HG03196 (cell line): ENCODE measurements around the gene MAP4K1.

Experiments
- ATAC-seq: cut with Tn5 transposase; IDR thresholded peaks from one replicate; pipeline ENCODE4 v1.9.1; 2021; ENCODE audit not compliant: unreplicated experiment

Gene MAP4K1

DNA sequence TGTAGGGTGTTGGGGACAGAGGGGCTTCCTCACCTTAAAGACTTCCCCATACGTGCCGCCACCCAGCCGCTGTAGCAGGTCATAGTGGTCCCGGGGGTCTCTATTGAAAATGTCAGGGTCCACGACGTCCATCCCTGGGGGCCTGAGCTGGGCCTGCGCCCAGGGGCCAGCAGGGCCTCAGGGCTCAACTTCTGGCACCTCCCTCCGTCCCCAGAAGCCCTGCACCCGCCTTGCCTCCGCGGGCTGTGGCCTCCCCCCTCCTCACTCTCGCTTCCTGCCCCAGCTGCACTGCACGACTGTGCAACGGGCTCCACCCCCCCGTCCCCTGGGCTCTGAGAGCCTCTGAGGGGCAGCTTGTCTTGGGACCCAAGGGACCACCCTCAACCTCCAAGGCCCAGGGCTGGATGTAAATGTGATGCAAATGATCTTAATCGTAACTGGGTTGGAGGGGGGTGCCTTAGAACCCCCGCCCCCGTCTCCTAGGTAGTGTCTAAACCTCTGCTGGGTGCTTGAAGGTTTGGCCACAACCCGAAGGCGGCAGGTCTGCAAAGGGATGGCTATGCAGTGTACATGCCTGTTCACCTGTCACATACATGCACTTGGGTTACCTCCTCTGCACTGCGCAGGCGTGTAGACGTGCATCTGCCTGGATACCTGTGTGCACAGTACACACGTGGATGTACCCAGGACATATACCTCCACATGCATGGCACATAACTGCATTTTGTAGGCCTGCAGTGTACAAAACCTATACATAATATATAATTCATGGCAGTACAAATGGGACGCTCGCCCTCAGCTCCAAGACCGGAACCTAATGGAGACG lies at the start of gene MAP4K1:
TSS of gene MAP4K1 (minus strand) at position 190 of the 826 bp plus-strand sequence. CDS start at position 132, 58 bp downstream.
- peak; percentile 60 for ATAC-seq

DNA sequence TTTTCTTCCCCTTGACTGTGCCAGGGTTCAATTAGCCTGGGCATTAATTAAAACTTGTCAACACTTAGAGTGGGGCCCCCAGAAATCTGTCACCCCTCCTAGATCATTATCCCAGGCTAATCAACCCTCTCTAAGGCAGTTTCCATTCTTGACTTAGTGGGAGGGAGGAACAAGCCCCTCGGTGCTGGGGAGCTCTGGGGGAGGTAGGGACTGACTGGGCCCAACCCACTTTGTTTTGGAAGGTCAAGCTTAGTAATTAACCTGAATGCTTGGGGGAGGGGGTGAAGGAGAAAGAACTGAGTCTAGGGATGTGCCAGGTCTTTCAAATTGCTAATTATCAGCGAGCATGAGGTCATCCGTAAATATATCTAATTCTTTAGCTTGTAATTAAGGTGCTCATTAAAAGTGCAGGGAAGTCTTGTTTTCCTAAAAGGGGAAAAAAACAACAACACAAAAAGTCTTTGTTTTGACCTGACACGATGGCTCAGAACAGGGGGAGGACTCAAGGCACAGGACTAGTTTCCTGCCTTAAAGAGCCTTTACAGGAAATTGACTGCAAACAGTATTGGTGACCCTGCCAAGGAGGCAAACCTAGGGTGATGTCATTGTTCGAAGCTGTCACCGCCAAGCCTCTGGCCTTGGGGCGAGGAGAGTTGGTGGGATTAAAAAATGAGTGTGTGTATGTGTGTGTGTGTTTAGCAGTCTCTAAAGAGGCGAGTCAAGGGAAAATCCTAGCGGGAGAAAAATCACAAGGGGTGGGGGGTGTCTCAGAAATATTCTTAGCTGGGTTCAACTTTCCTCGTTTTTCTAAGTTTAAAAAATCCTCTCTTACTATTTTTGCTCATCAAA lies 49.1 kb upstream of the MAP4K1 start:
- no peak for ATAC-seq

DNA sequence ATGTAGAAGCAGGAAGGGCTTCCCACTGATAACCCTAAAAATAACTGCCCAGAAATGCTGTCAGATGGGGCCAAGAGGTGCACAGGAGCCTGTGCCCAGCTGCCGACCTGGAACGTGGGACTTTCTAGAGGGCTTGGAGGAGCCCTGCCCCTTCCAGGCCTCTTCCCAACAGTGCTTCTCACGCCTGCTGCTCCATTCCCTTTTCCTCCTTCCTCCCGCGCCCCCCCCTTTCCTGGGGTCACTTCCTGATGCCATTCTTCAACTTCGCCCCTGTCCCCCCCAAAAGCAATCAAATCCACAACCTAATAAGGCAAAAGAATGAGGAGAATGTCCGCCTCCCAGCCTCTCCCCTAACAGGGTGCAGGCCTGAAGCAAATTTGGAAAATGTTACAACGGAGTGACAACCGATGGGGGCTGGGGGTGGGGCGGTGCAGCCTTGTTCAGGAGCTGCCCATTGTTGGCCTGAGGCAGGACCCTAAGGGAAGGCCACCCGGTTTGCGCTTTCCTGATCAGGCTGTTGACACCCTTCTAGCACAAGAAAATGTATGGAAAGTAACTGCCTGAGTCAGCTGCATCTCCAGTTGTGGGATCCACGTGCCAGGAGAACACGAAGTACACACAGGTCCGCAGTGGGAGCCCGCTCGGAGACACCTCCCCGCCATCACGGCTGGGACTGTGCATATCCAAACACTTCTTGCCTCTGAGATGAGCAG lies 48.4 kb upstream of the MAP4K1 start:
- ATAC-seq, result no peak

DNA sequence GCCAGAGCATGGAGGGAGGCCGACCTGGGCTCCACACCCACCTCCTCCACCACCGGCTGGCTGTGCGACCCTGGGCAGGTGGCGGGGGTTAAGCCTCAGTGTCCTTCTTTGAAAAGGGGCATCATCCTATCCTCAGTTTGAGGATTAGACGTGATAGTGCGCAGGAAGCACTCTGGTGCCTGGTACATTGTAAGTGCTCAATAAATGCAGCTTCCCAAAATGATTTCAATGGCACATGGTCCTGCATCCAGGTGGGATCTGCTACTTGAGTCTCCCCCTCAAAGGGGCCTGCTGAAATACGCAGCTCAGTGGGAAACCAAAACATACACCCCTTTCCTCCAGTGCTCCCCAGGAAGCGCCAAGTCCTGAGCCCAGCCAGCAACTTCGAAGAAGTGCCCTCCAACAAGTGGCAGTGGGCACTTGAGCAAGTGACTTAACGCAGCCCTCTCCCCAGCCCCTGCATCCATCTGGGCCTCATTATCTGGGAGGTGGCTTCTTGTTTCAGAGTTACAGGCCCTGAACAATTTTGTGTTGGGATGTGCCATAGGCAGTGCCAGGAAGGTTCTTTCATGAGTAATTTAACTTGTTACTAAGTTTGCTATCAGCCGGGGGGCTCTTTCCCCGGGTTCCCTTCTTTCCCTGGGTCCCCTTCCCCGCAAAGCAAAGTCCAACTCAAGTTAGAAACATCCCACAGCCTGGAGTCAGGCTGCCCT lies 47.6 kb upstream of the MAP4K1 start:
- ATAC-seq, result no peak

DNA sequence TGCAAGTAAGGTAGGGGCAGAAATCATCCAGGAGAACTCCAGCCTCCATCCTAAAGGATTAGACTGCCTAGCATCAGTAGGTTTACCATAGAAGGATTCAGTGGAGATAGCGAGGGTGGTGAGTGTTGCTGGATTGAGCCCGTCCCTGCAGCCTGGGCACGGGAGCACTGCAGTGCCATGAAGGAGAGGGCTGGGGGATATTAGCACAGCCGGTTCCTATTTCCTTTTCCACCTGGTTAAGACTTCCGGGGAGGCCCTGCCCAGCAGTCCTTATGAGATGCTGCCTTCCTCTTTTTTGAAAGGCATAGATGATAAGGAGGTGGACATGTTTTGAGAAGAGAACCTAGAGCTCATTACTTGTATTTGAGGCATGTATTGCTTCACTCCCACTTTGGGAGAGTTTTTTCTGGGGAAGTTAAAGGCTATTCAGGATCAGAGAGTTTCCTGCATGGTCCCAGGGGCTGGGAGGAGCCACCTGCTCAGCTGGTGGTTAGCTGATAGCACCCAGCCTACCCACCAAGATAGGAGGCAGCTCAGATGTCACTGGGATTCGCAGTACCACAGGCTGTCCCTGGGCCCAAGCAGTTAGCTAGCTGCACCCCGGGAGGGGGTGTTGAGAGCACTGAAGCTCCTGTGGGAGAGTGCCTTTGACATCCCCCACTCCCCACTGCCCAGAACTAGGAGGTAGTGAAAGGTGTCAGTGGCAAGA lies 46.9 kb upstream of the MAP4K1 start:
- no peak for ATAC-seq

DNA sequence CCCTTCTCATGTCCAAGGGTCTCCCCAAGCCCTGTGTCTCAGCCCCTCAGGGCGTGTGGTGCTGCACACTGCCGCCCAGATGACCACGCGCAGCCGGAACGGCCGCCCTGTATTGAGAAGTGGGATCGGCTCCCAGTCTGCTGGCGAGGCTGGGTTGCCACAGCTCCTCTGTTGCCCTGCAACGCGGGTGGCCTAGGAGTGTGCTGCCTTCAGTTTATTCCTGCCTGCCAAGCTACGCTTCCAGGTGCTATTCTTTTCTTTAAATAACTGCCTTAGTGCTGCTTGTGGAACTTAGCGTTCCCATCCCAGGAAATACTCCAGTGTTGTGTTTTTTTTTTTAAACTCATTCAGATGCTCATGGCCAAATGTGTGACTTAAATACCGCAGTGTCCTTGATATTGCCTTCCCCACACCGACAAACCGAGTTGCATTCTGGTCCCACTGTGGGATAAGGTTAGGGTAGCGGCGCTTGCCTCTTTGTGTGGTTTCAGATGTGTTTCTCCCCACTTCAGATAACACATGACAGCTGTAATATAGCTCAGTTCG lies 46.3 kb upstream of the MAP4K1 start:
- ATAC-seq, result no peak

DNA sequence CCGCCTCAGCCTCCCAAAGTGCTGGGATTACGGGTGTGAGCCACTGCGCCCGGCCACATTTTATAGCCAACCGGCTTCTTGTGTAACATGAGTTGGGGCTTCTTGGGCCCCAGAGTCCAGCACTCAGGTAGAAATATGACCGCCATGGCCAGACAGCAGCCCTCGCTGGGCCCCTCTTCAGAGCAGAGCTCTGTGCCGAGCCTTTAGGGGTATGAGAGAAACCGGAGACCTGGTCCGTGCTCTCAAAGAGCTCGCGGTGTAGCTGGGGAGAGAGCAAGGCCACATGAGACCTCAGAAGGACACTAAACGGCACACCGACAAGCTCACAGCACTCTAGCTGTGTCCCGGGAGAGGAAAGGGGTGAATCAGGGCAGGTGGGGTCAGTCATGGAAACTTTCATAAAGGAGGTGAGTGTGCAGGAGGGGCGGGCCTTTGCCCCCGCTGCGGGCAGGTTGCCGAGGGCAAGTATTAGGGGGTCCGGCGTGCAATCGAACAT lies 45.5 kb upstream of the MAP4K1 start:
- no peak for ATAC-seq

DNA sequence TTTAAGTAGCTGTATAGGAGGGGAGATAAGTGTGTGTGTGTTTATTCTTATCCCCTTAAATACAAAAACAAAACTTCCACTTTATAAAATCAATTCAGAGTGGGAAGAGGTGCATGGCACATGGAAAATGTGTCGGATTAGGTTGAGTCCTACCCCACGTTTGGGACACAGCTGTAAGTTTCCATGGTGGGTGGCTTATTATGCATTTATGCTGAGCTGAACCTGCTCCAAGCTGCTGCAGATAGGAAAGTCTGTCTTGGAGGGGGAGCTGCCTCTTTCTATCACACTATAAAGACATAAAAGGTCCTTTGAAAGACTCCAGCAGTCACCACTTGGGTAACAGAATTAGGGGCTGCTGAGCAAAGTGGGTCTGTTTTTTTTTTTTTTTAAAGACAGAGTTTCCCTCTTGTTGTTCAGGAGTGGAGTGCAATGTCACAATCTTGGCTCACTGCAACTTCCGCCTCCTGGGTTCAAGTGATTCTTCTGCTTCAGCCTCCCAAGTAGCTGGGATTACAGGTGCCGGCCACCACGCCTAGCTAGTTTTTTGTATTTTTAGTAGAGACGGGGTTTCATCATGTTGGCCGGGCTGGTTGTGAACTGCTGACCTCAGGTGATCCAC lies 44.9 kb upstream of the MAP4K1 start:
- no peak for ATAC-seq

DNA sequence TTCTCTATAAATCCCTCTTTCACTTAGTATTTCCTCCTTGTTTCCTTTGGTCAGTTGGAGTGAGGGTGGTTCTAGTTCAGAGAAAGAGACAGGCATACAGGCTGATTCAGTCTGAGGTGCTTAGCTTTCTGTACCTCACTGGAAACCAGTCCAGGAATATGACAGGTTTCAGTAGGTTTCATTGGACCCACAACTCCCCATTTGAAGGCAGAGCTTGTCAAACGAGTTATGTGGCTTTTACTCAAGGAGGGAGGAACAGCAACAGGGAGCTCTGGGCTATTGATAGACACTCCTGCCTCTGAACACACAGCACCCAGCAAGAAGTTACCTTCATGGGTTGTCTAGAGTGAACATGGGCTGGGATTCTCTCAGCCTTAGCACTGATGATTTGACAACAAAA lies 44.2 kb upstream of the MAP4K1 start:
- ATAC-seq, result no peak

DNA sequence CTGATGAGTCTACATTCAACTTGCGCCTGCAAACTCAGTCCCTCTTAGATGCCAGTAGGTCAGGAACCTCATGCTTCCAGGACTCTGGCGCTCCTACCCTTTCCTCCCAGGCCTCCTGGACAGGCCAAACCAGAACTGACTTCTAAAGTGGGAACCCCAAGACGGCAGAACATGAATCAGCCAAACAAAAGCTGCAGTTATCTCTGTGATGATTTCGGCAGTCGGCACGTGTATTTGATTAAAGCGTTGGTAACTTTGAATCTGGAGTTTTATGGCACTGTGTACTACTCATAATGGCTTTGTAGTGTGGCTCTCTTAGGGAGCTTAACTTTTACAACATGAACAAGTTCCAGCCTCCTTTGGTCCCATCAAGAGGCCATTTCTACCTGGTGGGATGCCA lies 43.4 kb upstream of the MAP4K1 start:
- ATAC-seq, result no peak

DNA sequence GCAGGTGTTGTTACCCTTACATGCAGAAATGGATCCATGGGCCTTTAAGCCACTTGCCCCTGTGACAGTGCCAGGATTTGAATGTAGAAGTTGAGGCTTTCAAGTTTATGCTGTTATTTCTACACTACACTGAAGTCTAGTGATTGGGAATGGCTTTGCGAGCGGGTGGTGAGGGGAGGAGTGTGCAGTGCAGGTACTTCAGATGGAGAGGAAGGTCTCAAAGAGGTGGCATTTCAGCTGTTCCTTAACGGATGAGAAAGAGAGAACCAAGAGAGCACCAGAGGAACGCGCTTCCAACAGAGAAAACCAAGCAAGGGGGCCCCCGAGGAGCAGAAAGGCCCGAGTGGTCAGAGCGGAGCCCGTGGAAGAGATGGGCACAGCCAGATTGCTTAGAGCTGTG lies 43.0 kb upstream of the MAP4K1 start:
- no peak for ATAC-seq

DNA sequence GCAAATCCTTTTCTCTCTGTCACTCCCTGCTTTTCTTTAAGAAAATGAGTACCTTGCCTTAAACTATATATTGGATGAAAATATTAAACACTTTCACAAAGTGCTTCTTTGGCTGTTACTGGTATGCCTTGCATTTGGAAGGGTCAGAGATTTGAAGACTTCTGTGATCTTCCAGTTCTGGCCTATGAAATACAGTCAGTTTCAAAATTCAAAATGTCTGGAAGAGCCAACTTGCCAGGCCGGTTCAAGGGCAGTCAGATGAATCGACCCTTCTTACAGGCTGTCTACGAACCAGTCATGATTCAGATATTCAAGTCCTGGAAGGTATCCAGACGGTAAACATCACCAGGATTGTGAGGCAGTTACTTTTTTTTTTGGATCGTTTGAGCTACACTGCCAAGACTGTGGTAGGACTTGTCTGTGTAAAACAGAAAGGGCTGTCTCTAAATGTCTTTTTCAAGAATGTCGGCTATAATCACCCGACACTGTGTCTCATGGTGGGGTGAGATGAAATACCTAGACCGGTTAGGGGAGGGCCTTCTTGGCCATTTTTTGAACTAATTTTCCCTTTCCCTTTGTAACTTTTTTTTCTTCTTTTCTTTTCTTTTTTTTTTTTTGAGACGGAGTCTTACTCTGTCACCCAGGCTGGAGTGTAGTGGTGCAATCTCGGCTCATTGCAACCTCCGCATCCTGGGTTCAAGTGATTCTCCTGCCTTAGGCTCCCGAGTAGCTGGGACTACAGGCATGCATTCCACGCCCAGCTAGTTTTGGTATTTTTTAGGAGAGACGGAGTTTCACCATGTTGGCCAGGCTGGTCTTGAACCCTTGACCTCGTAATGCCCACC lies 40.9 kb upstream of the MAP4K1 start:
- ATAC-seq, result no peak

DNA sequence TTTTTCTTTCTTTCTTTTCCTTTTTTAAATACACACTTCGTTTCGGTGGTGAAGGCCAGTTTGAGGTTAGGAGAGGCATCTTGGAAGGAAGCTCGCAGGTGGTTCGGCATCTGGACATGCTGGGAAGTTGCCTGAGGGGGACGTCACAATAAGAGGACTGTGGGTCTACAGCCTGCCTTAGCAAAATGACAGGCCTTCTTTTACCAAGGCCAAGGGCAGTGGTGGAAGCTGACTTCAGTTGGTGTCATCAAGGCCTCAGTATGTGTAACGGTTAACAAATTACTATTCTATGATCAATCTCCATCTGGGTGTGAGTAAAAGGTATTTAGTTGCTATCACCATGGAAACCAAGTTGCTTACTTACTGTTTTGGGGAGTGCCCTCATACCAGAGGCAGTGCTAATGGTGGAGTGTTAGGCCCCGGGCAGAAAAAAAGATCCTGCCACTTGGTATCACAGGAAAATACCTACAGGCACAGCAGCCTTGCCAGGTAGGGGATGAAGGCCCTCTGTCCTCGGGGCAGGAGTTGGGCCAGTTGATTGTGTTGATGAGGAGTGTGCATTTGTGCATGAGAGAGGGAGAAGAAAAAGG lies 40.0 kb upstream of the MAP4K1 start:
- ATAC-seq, result no peak

DNA sequence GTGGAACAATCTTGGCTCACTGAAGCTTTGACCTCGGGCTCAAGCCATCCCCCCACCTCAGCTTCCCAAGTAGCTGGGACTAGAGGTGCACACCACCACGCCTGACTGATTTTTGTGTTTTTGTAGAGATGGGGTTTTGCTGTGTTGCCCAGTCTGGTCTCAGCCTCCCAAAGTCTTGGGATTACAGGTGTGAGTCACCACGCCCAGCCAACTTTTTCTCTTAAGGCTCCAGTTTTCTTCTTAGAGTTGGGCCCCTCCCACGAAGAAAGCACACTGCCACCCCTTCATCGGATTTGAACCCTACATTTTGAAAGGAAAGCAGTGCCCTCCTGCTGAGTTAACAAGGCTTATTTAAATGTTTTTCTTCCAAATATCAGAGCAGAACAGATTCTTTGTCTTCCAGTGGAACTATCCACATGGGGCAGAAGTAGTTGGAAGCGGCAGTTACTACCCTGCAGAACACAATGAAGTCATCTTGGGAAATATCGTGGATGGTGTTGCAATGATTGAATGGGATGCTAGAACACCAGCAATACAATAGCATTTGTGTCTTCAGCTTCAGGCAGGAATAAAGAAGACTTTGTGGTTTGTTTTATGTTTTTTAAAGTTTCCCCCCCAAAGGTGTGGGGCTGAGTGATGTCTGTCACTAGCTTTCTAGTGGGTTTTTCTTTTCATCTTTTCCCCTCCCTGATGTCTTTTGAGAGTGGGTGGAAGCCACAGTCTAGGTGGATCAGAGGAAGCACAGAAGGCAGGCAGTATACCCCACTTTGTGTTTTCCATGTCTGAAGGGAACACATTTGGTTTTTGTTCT lies 38.6 kb upstream of the MAP4K1 start:
- no peak for ATAC-seq

DNA sequence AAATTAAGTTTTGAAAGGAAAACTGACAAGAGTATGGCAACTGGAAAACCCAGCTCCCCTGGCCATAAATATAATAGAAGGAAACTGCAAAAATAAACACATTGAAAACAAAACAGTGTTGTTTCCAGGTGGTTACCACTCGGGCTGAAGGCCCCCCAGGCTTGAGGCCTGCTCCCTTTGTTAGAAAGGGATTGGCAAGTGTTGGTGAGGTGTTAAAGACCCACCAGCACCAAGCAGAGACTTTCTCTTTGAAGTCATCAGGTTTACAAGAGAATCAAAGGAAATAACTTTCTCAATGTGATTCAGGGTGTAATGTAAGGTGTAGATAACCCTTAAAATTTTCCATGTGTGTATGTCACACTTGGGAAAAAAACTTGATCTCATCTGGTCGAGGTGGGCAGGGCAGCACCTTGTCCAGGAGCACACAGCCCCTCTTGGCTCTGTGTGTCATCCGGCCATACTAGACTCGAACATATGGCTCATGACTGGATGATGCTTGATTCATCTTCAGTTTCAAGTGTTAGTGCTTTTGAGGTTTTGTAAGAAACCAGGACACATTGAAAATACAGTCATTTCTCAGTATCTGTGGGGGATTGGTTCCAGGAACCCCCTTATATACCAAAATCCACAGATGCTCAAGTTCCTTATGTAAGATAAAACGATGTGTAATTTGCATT lies 37.5 kb upstream of the MAP4K1 start:
- no peak for ATAC-seq

DNA sequence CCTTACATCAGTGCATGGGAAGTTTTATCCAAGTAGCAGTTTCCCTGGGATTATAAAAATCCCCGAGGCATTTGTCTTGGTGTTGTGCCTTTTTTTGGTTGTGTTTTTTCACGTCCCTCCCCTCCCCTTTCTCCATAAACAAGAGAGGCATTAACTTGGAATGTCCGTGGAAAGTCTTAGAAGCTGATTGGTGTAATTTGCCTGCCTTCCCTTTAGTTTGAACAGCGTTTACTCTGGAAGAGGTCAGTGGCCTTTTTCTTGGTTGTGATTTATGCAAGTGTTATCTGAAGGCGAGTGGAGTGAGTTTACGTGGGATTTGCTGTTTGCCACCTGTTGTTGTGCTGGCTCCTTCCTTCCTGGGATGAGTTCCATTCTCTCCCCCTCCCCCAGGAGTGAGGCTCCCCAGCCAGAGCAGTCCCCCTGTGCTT lies 36.9 kb upstream of the MAP4K1 start:
- ATAC-seq, result no peak
